Measurements from ENCODE around the gene PTPRA. TPM values are rescaled to one million over a fixed set of nuclear protein-coding genes. Genes with fewer than 3 reads are reported as not detected.

Gene PTPRA
- total and polyA plus RNA-seq, 2 of the 4 experiments (the other 2 are of a cell fraction) = 35.0 to 50.0 TPM

- H2AFZ ChIP-seq (replicated peaks; ENCODE audit: low read length, poor library complexity) = no peak overlapping the region
- intact Hi-C loops (cut with micrococcal nuclease) (no loop called here), dilution Hi-C loops (cut with HindIII; ENCODE audit: low sequenced_read_pairs, unreplicated experiment) (no loop called here), in situ Hi-C loops (cut with MboI; ENCODE audit: low sequenced_read_pairs) (no loop called here)
- H3K9me3 ChIP-seq (ENCODE audit: control insufficient read depth, insufficient read depth, low read length) = no peaks in the 10 kb centered on the region
- no peaks in the 10 kb centered on the region for H3K27me3 ChIP-seq (ENCODE audit: control insufficient read depth, insufficient read depth, low read length)
- peaks cover 40% of the 10 kb centered on the region for H3K36me3 ChIP-seq (ENCODE audit: control insufficient read depth, insufficient read depth, low read length)
- H3K4ac ChIP-seq (ENCODE audit: low read depth, low read length) = no peak overlapping the region
- no peak overlapping the region for H3K27ac ChIP-seq (ENCODE audit: insufficient read depth, low read length)
- no CpG with 5 or more reads among the region's 2 CpGs for WGBS, 2 experiments (ENCODE audit: extremely low coverage in 2 of 2, insufficient read length in 1 of 2)
- BruUV-seq (replicated peaks) = no TSS peak
- no peak overlapping the region for H3K9ac ChIP-seq (ENCODE audit: low read depth, low read length)
- H4K91ac ChIP-seq (ENCODE audit: insufficient read depth, low read depth, low read length) = no peak overlapping the region
- H2AK9ac ChIP-seq (replicated peaks; ENCODE audit: low read depth, low read length, poor library complexity) = no peak overlapping the region
- DNase-seq = no peak
- no peak overlapping the region for H2BK120ac ChIP-seq (ENCODE audit: low read depth, low read length)
- ChIA-PET CTCF (no interaction called here), POLR2A (ENCODE audit: unreplicated experiment) (no interaction called here)
- no peak overlapping the region for H2BK20ac ChIP-seq (ENCODE audit: low read depth, low read length)
- H2BK5ac ChIP-seq (ENCODE audit: low read depth, low read length, poor library complexity, severe bottlenecking) = no peak overlapping the region
- H4K5ac ChIP-seq (ENCODE audit: low read depth, low read length) = no peak overlapping the region
- H3K79me1 ChIP-seq (ENCODE audit: low read depth in 1 of 2, low read length in 2 of 2) = no peaks in the 10 kb centered on the region
- H4K8ac ChIP-seq (ENCODE audit: low read depth in 2 of 2, low read length in 2 of 2) = no peak overlapping the region
- H3K56ac ChIP-seq (ENCODE audit: extremely low read depth, insufficient read depth, low read length) = no peak overlapping the region
- no peak overlapping the region for H3K18ac ChIP-seq (ENCODE audit: low read depth, low read length)
- no peaks in the 10 kb centered on the region for H3K4me1 ChIP-seq (ENCODE audit: control insufficient read depth, insufficient read depth, low read length)
- no peak overlapping the region for H3K14ac ChIP-seq (replicated peaks; ENCODE audit: low read depth, low read length)
- no peak overlapping the region for H3K4me3 ChIP-seq (ENCODE audit: insufficient read depth, low read depth, low read length)
- H3K9me1 ChIP-seq (ENCODE audit: insufficient read depth, low read length) = 0 out of 2 replicates have a peak, but pooled peaks cover 3% of the 10 kb centered on the region
- H2AK5ac ChIP-seq (ENCODE audit: low read depth, low read length) = no peak overlapping the region
- no peak overlapping the region for H3K4me2 ChIP-seq (ENCODE audit: low read depth, low read length)
- H3K23ac ChIP-seq (ENCODE audit: low read depth, low read length) = no peak overlapping the region
- TF ChIP-seq USF2 (IDR thresholded peaks at IDR 0.05; ENCODE audit: low read depth, low read length) (no peak), NFE2L2 (IDR thresholded peaks at IDR 0.05; ENCODE audit: low read depth, low read length) (no peak), SMC3 (IDR thresholded peaks at IDR 0.05; ENCODE audit: low read depth, low read length) (no peak), BHLHE40 (IDR thresholded peaks at IDR 0.05; ENCODE audit: low read depth, low read length) (no peak), FOS (IDR thresholded peaks at IDR 0.05; ENCODE audit: low read depth, low read length) (no peak), MAFK (IDR thresholded peaks at IDR 0.05; ENCODE audit: low read depth, low read length) (no peak), POLR2A (IDR thresholded peaks at IDR 0.05; ENCODE audit: low read depth, low read length) (no peak), CHD1 (IDR thresholded peaks at IDR 0.05; ENCODE audit: low read depth, low read length) (no peak), RAD21 (IDR thresholded peaks at IDR 0.05; ENCODE audit: low read length) (no peak), RFX5 (IDR thresholded peaks at IDR 0.05; ENCODE audit: low read depth, low read length) (no peak), ELK1 (IDR thresholded peaks at IDR 0.05; ENCODE audit: borderline replicate concordance, low read depth, low read length) (no peak), RCOR1 (IDR thresholded peaks at IDR 0.05; ENCODE audit: insufficient replicate concordance, low read length) (no peak), MXI1 (IDR thresholded peaks at IDR 0.05; ENCODE audit: borderline replicate concordance, low read depth, low read length) (no peak), CTCF (conservative IDR thresholded peaks at IDR 0.05; ENCODE audit: low read depth, low read length) (no peak), MAZ (IDR thresholded peaks at IDR 0.05; ENCODE audit: borderline replicate concordance, low read depth, low read length) (no peak), CEBPB (IDR thresholded peaks at IDR 0.05; ENCODE audit: low read depth, low read length) (no peak)
- ATAC-seq (ENCODE audit: low read depth) = no peak
- no peaks in the 10 kb centered on the region for H4K20me1 ChIP-seq (ENCODE audit: insufficient read depth, low read length)
- no peak overlapping the region for H2BK15ac ChIP-seq (ENCODE audit: low read depth, low read length)
Observed at GRCh38 chr20:3027987-3028386, 154.7 kb downstream of the PTPRA start.

Measured in IMR-90 (cell line).